HG03025 (cell line): ENCODE measurements around the gene MED20.

Experiments
- ATAC-seq: cut with Tn5 transposase; IDR thresholded peaks from one replicate; pipeline ENCODE4 v1.9.1; 2021; ENCODE audit warnings: mild to moderate bottlenecking, moderate library complexity; ENCODE audit not compliant: unreplicated experiment, low FRiP score

MED20 gene

GRCh38 chr6:41914869-41915530, 5.9 kb downstream of the MED20 start:
- ATAC-seq, result no peak

- no peak for ATAC-seq
Measured at GRCh38 chr6:41914343-41914742, 6.6 kb downstream of the MED20 start.

GRCh38 chr6:41909727-41910126, 11.2 kb downstream of the MED20 start:
- no peak for ATAC-seq

DNA sequence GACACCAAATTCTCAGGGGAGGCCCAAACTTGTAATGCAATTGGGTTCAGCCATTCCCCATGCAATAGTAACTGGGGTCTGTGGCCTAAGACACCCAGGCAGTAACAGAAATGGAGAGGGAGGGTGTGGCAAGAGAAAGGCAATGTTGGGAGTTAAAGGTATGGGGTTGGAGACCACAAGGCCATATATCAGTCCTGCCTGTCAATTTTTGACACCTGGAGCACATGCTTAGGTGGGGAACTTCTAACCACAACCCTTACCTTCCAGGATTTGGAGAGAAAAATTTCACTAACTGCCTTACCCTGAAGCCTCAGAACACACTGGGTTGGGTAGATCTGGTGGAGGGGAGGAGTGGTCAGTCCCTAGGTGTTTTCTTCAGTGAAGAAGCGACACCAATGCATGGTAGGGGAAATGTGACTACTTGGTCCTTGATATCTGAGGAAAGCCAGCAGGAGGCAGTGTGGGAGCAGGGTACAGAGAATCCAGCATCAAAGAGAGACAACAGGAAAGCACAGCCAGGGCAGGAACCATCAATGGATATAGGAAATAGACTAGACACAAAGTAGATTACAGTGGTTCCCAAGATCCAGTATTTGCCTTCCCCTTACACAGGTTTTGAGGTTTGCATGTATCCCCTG, 18.9 kb downstream of the MED20 start:
- ATAC-seq, result no peak

DNA sequence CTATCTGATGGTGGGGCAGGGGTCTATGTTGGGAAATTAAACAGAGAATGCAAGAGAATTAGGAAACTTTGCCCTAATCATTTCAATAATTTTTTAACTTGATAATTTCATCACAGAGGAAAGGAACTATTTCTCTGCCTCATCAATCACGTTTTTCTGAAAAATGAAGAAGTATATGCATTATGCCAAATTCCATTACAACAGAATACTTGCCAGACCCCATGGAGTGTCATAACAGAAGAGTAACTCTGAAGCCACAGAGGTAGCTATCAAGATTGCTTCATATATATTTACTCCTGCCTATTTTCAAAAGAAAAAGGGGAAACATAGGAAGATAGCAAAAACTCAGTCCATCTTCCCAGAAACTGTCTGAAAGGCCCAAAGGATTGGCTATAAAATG, 20.1 kb downstream of the MED20 start:
- ATAC-seq, result no peak

DNA sequence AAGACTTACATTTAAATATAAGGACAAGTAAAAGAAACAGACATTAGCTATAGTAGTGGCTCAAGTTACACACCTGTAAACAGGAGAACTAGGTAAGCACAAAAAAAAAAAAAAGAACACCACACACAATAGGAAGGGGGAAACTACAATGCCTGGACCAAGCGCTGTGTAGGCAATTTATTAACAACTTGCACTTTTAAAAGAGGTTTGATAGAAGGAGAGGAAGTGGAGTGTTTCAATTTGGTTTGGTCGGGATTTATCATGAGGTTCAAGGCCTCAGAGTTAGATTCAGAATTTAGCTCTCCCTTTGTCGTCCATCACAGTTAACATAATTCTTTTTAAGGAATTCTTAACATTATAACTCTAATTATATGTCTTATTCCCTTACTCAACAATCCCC, 24.7 kb downstream of the MED20 start:
- ATAC-seq, result no peak

GRCh38 chr6:41895300-41896233, 25.4 kb downstream of the MED20 start, which contains the start of gene USP49:
Gene USP49 (minus strand): TSS chr6:41895375. CDS start chr6:41806983, 88,392 bp downstream.
- ATAC-seq, result peak; percentile 78

DNA sequence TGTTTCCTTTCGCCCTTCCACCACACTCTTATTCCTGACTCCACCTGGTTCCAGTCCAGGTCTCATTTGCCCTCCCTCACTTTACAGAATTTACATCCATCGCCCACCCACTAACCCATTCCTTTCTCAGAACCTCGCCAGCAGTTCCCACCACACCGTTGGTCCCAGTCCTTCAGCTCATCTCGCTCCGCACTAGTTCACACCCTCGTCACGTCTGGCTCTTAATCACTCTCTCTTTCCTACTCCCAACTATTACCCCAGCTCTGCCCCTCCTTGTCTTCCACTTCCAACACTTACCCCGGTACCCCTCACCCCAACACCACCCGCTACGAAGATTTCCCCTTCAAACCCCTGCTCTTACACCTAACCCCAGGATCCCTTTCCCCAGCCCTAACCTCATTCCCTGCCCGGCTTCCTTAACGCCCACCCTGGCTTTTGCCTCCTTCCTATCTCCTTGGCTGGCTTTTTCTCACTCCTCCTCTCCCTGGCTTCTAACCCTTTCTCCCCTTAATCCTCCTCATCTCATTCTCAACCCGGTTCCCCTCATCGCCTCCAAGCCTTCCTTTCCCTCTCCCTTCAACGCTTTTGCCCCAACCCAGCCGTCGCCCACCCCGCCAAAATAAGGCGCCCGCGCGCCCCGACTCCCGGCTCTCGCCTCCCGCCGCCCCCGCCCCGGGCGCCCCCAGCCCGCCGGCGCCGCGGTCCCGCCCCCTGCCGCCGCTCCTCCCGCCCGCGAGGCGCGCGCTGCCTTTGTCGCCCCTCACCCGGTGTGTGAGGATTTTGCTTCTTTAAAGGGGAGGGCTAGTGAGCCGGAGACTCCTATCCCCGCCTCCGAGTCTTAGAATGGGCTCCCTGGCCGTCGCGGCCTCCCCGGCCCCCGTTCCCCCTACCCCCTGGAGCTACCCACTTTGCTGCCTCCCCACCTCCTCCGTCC, 26.3 kb downstream of the MED20 start:
- peak; percentile 28 for ATAC-seq

DNA sequence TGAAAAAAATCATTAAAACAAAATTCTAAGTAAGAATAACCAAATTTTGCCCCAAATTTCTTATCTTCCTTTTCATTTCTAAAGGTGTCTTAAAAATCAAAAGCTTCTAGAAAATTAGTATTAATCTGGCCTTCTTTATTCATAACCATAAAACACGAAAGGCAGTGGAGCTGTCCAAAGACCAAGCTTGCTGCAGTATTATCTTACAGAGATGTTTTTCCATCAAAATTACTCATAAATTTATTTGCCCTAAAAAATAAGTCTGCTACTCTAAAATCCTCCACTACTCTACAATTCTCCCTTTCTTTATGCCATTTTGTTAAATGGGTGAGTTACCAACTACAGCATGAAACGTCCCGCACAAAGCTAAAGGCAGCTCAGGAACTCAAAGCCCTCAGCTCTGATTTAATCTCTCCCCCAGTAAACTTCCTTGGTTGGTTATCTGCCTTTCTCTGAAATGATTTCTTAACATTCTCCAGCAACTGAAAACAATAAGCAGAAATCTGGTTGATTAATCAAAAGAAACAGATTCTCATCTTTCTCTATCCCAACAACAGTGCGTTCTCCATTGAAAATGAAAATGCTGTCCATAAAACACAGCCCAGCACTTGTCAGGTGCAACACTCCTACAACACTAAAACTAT, 27.9 kb downstream of the MED20 start:
- no peak for ATAC-seq

GRCh38 chr6:41887331-41887751, 33.6 kb downstream of the MED20 start:
- no peak for ATAC-seq

GRCh38 chr6:41885930-41886329, 35.0 kb downstream of the MED20 start:
- no peak for ATAC-seq

GRCh38 chr6:41884957-41885356, 36.0 kb downstream of the MED20 start:
- ATAC-seq, result no peak

DNA sequence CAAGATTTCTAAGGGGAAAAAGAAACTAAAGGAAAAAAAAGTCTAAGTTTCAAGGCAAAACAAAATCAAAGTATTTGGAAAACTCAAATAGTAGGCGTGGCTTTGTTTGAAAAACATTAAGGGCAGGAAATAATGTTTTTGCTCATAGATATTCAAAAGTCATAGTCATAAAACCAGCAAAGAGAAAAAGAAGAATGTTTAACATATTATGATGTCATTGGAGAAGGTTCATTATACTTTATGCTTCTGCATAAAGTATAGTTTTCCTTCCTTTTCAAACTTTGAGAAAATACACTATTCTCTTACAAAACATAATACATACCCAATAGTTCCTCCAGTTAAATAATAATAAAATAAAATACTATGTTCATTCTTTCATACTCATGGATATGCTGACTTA, 39.4 kb downstream of the MED20 start:
- no peak for ATAC-seq

DNA sequence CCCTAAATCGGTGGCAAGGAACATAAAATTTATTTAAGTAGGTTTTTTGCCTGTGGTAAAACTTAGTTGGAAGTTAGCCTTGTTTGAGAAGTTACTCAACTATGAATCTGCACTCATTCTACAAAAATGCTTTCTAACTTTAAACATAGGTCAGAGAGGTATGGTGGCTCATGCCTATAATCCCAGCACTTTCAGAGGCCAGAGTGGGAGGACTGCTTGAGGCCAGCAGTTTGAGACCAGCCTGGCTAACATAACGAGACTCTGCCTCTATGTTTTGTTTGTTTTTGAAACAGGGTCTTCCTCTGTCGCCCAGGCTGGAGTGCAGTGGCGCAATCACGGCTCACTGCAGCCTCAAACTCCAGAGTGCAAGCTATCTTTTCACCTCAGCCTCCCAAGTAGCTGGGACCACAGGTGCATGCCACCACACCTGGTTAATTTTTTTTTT, 42.0 kb downstream of the MED20 start:
- no peak for ATAC-seq

GRCh38 chr6:41878246-41878645, 42.7 kb downstream of the MED20 start:
- ATAC-seq, result no peak

DNA sequence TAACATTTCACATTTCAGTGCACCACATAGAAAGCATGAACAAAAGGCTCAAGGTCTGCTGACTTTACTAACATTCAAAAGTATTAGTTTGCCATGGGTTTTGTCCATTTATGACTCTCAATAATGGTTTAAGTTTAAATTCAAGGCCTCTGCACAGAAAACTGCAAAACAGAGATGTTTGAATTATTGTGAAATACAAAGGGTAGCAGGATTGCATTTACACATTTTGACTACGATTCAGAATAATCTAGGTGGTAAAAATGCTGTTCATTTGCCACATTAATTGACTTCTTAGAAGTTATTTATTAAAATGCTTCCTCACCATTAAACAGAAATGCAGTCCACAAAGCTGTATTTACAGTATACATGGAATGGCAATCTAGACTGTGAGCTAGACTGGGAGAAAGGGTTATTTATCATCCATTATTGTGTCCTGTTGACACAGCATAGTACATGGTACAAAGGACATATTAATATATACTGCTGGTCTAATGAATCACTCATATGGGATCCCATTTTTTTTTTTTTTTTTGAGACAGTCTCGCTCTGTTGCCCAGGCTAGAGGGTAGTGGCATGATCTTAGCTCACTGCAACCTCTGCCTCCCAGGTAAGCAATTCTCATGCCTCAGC, 43.8 kb downstream of the MED20 start:
- no peak for ATAC-seq

GRCh38 chr6:41874741-41875140, 46.2 kb downstream of the MED20 start:
- ATAC-seq, result no peak

- no peak for ATAC-seq
Measured at GRCh38 chr6:41872147-41872546, 48.8 kb downstream of the MED20 start.

DNA sequence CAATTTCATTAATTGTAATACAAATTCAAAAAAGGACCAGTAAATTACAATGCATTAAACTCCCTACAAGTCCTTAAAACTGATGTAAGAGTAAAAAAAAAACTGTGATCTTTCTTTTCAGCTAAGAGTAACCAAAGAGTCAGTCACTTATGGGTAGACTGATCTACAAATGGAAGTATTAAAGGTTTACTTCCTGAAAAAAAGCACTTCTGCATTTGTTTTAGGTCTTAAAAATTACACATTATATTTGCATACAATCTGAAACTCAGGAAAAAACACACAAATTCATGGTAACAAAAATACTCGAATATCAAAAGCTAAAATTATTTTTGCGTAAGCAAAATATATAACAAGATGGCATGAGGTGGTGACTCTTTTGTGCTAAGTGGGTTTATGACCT, 49.2 kb downstream of the MED20 start:
- no peak for ATAC-seq
